Smooth muscle cell (in vitro differentiated cells): ENCODE measurements around the gene CEP95. TPM values are rescaled to one million over a fixed set of nuclear protein-coding genes. Genes with fewer than 3 reads are reported as not detected.
A peak's percentile ranks its signal among the peaks of the same experiment; 100 is the strongest.

Experiments
- DNase-seq: peaks from one replicate; lab custom pipeline; 2025; ENCODE audit not compliant: unreplicated experiment; lab: John Stamatoyannopoulos, UW
- H2AFZ ChIP-seq: fragments of 200-600 bp; sonication (generic); 2 replicates; pipeline ENCODE4 v1.6.0; 2016; ENCODE audit warnings: antibody characterized with exemption, low read depth, mild to moderate bottlenecking
- H3F3A ChIP-seq: fragments of 200-600 bp; sonication (generic); 2 replicates; pipeline ENCODE4 v1.6.0; 2017; ENCODE audit warnings: antibody characterized with exemption, low read depth
- H3K27ac ChIP-seq: fragments of 200-600 bp; sonication (generic); 2 replicates; pipeline ENCODE4 v1.5.1; 2016; ENCODE audit warnings: low read depth, mild to moderate bottlenecking
- H3K27me3 ChIP-seq: fragments of 200-600 bp; sonication (generic); 2 replicates; pipeline ENCODE4 v1.6.1; 2016; ENCODE audit warnings: low read depth, mild to moderate bottlenecking
- H3K36me3 ChIP-seq: fragments of 200-600 bp; sonication (generic); 2 replicates; pipeline ENCODE4 v1.5.1; 2016; ENCODE audit warnings: low read depth
- H3K4me1 ChIP-seq: fragments of 200-600 bp; sonication (generic); 2 replicates; pipeline ENCODE4 v1.5.1; 2016; ENCODE audit warnings: low read depth
- H3K4me2 ChIP-seq: fragments of 200-600 bp; sonication (generic); 2 replicates; pipeline ENCODE4 v1.6.0; 2016; ENCODE audit warnings: mild to moderate bottlenecking
- H3K4me3 ChIP-seq: fragments of 200-600 bp; sonication (generic); 2 replicates; pipeline ENCODE4 v1.5.1; 2016; ENCODE audit warnings: mild to moderate bottlenecking
- H3K79me2 ChIP-seq: fragments of 200-600 bp; sonication (generic); 2 replicates; pipeline ENCODE4 v1.6.0; 2016; ENCODE audit warnings: low read depth, mild to moderate bottlenecking
- H3K9ac ChIP-seq: fragments of 200-600 bp; sonication (generic); 2 replicates; pipeline ENCODE4 v1.6.0; 2016; ENCODE audit warnings: low read depth
- H3K9me3 ChIP-seq: fragments of 200-600 bp; sonication (generic); replicated peaks from 2 replicates; pipeline ENCODE4 v1.5.1; 2016; ENCODE audit warnings: low read depth
- H4K20me1 ChIP-seq: fragments of 200-600 bp; sonication (generic); 2 replicates; pipeline ENCODE4 v1.6.0; 2016; ENCODE audit warnings: low read depth
- WGBS: methylation state at CpG from one replicate; pipeline ENCODE4 v1.1.7; 2016; ENCODE audit warnings: low lambda C conversion rate; 5-methylcytosine and 5-hydroxymethylcytosine counted together
- polyA plus RNA-seq: library from polyadenylated mRNA; unstranded; fragments of >200 nt; fragmentation: Nextera tagmentation; extraction: Ambion mirVana; gene quantifications from 2 replicates; pipeline ENCODE4 v1.2.1, GENCODE V29; 2016
- total RNA-seq: library from RNA; depleted of rRNA; stranded (reverse); fragments of >200 nt; gene quantifications from 2 replicates; pipeline ENCODE4 v1.2.3, GENCODE V29; 2014
- TF ChIP-seq, protein P1 (sequence below): fragments of 200-600 bp; sonication (generic); IDR thresholded peaks from 2 replicates; pipeline ENCODE4 v1.5.1; 2017; ENCODE audit warnings: borderline replicate concordance, mild to moderate bottlenecking, antibody characterized with exemption; ENCODE audit not compliant: insufficient read depth, poor library complexity, severe bottlenecking

CEP95 gene
- total and polyA plus RNA-seq, 2 experiments from 2014 or later = 21.3 to 55.4 TPM

DNA sequence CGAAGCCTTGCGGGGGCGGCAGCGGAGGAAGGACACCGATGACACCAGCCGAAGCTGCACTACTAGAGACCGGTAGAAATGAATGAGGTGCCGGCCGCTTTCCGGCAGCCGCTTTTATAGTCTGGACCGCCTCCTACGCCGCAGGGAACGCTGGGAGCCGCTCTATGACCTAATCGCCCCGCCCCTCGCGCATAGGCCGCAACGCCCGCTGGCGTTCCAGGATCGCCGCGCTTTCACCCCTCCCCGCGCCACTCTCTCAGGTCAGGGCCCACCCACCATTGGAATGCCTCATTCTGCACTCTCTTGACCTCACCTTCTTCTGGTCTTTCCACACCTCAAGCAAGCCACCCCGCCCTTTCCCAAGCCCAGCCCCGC lies 589 bp upstream of the CEP95 start, which contains the start of gene DDX5:
Gene DDX5 (minus strand): TSS at position 89 of the 375 bp plus-strand sequence. CDS start 170 bp downstream, outside the sequence.
- peaks cover 34% of the 10 kb centered on the region for H3F3A ChIP-seq
- TF ChIP-seq, protein P1, sequence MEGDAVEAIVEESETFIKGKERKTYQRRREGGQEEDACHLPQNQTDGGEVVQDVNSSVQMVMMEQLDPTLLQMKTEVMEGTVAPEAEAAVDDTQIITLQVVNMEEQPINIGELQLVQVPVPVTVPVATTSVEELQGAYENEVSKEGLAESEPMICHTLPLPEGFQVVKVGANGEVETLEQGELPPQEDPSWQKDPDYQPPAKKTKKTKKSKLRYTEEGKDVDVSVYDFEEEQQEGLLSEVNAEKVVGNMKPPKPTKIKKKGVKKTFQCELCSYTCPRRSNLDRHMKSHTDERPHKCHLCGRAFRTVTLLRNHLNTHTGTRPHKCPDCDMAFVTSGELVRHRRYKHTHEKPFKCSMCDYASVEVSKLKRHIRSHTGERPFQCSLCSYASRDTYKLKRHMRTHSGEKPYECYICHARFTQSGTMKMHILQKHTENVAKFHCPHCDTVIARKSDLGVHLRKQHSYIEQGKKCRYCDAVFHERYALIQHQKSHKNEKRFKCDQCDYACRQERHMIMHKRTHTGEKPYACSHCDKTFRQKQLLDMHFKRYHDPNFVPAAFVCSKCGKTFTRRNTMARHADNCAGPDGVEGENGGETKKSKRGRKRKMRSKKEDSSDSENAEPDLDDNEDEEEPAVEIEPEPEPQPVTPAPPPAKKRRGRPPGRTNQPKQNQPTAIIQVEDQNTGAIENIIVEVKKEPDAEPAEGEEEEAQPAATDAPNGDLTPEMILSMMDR = no peak
- peak within 1 kb of the TSS; percentile 86 for H3K4me2 ChIP-seq
- H3K9ac ChIP-seq = peak within 1 kb of the TSS; percentile 100
- H3K36me3 ChIP-seq = peaks cover 30% of the 10 kb centered on the region
- H3K79me2 ChIP-seq = peaks cover 83% of the 10 kb centered on the region
- no peaks in the 10 kb centered on the region for H3K9me3 ChIP-seq
- H3K27me3 ChIP-seq = no peaks in the 10 kb centered on the region
- peak within 1 kb of the TSS; percentile 99 for H3K27ac ChIP-seq
- DNase-seq = peak; percentile 98
- peak within 1 kb of the TSS; percentile 17 for H2AFZ ChIP-seq
- peaks cover 28% of the 10 kb centered on the region for H3K4me1 ChIP-seq
- WGBS = under 1% methylated on average over 26 of the region's 31 CpGs
- peak within 1 kb of the TSS; percentile 91 for H3K4me3 ChIP-seq
- H4K20me1 ChIP-seq = peaks cover 89% of the 10 kb centered on the region

DNA sequence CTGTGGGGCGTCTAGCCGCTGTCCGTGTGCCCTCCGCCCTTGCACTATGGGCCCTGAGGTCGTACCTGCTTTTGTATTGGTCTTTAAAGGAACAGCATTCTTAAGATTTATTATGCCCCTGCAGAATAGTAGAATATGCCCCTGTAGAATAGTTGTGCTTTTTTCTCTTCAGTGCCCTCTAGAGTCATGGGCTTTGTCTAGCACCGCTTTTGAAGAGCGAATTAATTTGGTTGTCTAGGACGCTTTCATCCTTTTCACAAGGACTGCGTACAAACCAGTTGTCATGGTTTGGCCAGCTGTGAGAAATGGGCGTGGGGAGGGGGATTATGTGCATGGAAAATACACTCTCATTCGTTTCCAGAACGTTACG lies 621 bp downstream of the CEP95 start:
- peaks cover 22% of the 10 kb centered on the region for H3F3A ChIP-seq
- TF ChIP-seq, protein P1 = peak; percentile 18
- H4K20me1 ChIP-seq = peaks cover 89% of the 10 kb centered on the region
- DNase-seq = no peak
- H2AFZ ChIP-seq = no peak overlapping the region
- H3K36me3 ChIP-seq = peaks cover 18% of the 10 kb centered on the region
- H3K9ac ChIP-seq = peak overlapping the region; percentile 100
- H3K79me2 ChIP-seq = peaks cover 75% of the 10 kb centered on the region
- H3K4me1 ChIP-seq = peaks cover 27% of the 10 kb centered on the region
- H3K9me3 ChIP-seq = no peaks in the 10 kb centered on the region
- WGBS = under 1% methylated on average over 13 of the region's 13 CpGs
- peak overlapping the region; percentile 91 for H3K4me3 ChIP-seq
- H3K27me3 ChIP-seq = no peaks in the 10 kb centered on the region
- H3K27ac ChIP-seq = peak overlapping the region; percentile 99
- peak overlapping the region; percentile 86 for H3K4me2 ChIP-seq

DNA sequence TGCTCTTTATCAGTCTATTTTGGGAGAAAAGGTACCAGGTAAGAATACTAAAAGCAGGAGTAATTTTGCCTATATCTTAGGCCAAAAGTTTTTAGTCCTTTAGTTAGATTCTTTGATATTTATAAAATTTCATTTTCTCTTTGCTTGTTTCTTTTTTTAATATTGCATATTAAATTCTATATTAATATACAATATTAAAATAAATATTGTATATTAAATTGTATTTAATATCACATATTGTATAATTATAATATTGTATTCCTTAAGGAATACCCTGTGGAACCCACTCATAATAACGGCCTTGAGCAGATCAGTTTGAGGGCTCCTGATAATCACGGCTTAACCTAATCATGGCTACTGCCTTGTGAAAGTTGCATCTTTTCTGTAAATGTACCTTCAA lies 1.9 kb downstream of the CEP95 start:
- H4K20me1 ChIP-seq = peaks cover 89% of the 10 kb centered on the region
- H3K79me2 ChIP-seq = peaks cover 70% of the 10 kb centered on the region

More for the DNA sequence above, 1.9 kb downstream of the CEP95 start:
- no peaks in the 10 kb centered on the region for H3K27me3 ChIP-seq
- peaks cover 6% of the 10 kb centered on the region for H3K36me3 ChIP-seq
- peak overlapping the region; percentile 86 for H3K4me2 ChIP-seq
- TF ChIP-seq, protein P1 = no peak
- no peak overlapping the region for H2AFZ ChIP-seq
- no peak for DNase-seq
- peak overlapping the region; percentile 100 for H3K9ac ChIP-seq
- H3K4me1 ChIP-seq = peaks cover 18% of the 10 kb centered on the region
- peak overlapping the region; percentile 91 for H3K4me3 ChIP-seq
- H3F3A ChIP-seq = peaks cover 10% of the 10 kb centered on the region
- no peak overlapping the region for H3K27ac ChIP-seq
- no peaks in the 10 kb centered on the region for H3K9me3 ChIP-seq
- 84% methylated on average over 2 of the region's 2 CpGs for WGBS
